Stimulated activated CD8-positive, alpha-beta memory T cell treated with anti-CD3 and anti-CD28 coated beads, Interleukin-4, amount 100 ng/mL, for 4 hours (primary cell): ENCODE data around the gene PDE11A.

ENCODE experiments used
- DNase-seq, 2 donors: peaks; one replicate each; pipeline ENCODE4 v3.0.0-alpha.2; 2020; ENCODE audit warnings: low read depth in 2 of 2, low spot score in 1 of 2

Gene PDE11A

DNA sequence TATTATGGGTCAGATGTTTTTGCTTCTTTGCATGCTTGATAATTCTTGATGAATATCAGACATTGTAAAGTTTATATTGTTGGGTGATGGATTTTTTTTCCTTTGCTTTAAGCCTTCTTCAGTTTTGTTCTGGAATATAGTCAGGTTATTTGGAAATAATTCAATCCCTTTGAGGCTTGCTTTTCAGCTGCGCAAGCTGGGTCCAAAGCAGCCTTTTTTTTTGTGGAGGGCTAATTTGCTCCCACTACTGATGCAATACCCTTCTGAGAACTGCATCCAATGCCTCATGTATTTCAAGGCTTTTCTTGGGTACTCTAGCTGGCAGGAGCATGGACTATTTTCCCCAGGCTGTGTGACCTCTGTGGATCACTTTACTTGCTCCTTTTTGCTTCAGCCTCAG, 434.1 kb downstream of the PDE11A start:
- no peak for DNase-seq

DNA sequence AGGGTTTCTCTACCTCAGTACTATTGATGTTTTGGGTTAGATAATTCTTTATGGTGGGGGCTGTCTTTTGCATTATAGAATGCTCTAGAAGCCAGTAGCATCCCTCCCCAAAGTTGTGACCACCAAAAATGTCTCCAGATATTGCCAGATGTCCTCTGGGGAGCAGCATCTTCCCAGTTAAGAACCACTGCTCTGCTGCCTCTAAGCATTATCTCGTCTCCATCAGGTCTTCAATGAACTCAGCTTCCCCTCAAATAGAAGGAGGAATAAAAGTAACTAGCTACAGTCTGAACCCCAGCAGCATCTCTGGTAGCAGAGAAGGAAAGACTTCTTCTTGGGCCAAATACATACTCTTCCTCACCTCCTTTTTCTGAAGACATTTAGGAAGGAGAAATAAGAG, 435.9 kb downstream of the PDE11A start:
- no peak for DNase-seq

DNA sequence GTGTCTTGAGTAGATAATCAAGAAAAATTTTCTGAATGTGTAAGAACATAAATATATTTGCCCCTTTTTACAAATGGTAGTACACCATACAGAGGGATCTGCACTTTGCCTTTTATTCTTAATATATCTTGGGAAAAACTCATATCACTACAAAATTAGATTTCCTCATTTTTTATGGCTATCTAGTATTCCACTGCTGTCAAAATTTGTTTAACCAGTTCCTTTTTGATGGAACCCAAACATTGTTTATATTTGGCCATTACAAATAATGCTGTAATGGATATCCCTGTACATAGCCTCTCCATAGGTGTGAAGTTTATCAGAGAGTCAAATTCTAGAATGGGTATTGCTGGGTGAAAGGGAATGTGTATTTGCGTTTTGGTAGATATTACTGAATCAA, 436.9 kb downstream of the PDE11A start:
- DNase-seq = no peak

DNA sequence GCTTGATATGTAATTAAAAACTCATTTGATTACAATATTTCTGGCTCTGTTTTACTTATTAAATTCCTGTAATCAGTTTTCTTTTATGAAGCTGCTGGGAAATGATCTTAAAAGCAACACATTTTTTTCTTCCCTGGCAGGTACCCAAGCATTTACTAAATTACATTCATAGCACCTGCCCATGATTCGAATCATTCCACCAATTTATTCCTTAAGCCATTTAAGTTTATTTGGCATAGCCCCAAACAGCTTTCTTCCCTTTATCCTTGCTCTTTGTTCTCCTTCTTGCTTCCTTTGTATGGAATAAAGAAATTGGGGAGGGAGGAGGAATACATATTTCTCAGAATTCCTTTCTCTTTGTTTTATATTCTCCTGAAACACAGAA, 438.7 kb downstream of the PDE11A start:
- DNase-seq = no peak

DNA sequence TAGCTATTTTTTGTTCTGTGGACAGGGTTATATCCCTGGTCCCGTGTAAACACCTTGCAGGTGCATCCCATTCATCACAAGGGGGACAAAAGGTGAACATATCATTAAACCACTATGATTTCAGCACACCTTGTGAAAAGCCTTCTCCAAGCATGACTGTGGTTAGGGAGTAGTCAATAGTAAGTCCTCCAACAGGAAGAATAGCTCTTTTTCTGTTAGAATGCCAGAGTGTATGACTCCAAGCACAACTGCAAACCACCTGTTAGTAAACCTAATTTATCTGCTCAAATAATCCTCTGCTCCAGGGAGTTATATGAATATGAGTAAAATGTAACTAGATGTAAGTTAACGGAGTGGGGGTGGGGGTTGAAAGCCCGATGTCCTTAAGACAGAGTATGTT, 439.5 kb downstream of the PDE11A start:
- no peak for DNase-seq

DNA sequence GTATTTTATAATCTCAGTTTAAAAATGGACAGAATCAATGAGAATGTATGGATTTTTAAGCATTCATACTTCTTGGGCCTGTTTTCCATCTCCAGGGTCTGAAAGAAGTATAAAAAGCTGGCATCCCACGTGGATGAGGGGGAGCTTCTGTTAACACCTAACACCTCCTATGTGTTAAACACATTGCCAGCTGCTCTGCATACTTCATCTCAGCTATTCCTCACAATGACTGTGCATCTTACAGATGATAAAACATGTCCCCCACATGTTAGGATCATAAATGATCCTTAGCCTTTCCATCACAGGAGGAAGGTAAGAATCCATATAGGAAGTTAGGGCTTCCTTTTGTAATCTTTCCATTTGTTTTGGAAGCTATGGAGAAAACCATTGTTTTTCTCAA, 440.9 kb downstream of the PDE11A start:
- DNase-seq = no peak

DNA sequence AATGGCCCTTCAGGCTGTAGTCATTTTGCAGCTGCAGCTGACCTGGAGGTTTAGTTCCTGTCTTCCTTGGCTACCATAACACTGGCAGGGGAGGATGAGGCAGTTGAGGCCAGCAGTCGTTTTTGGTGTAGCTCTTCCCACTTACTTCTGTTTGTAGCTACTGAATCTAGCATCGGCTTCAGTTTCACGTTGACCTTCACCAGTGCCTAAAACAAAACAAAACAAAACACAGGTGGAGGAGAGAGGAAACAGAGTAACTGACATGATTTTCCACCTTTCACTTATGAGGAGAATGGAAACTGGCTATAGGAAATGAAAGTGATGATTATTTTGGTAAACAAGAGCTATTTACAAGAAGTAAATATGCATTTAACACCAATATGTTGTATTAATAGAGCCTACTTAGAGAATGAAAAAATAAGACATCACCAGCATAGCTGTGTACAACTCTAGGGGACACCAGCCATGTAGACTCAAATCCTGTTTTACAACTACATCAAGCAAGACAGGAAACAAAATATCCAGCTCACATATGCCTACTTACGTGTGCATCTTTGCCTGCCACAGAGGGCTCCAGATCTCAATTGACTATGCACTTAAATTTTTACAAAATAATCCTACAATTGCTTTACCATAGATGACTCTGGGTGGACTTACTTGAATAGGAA, 443.1 kb downstream of the PDE11A start:
- DNase-seq = no peak

DNA sequence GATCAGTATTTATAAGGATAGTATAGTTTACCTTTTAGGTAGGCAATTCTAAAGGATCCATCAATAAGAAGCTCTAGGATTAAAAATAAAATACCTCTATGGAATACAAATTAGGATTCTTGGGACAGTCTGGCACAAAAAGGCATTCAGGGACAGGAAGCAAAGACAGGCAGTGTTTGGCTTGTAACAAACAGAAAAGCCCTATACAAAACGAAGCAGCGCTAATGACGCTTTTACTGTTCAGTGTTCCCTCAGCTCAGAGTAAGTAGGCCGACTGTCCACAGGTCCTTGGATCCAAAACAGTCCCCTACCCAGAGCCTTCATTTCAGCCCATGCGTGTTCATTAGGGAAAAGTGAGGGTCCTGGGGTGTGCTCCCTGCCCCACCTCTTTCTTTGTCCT, 443.7 kb downstream of the PDE11A start:
- no peak for DNase-seq

DNA sequence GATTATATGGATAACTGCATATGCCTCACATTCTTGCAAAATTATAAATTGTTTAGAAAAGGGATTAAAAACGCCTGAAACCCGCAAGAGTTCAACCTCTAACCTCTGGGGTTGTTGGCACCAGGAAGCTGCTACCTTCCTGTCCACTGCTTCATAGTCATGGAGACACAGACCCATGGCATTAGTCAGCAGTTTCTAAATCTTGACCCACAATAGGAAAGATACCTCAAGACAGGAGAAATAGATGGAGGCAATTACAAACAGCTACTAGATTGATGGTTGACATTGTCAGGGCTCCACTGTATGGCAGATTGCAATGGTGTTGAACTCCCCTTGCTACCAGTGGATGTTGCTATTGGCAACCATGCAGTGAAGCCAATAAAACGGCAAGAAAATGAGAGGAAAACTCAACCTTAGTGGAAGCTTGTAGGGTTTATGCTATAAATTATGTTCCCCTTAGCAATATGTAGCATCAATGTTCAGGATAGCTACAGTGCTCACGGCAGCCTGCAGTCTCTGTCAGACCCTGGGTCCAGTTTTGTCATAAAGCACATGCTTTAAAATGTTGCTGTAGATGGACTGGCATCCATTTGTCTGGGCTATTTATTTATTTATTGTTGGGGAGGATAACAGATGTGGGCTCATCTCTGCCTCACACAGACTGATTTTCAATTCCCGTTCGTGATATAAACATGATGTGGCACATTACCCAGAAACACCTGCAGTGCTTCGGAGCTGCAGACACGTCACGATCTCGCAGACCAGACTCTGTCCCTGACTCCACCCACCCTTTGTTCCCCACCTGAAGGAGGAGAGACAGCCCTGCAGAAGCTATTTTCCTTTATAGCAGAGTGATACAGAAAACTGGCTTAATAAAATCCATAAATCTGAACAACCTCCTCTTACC, 446.6 kb downstream of the PDE11A start:
- DNase-seq = no peak

DNA sequence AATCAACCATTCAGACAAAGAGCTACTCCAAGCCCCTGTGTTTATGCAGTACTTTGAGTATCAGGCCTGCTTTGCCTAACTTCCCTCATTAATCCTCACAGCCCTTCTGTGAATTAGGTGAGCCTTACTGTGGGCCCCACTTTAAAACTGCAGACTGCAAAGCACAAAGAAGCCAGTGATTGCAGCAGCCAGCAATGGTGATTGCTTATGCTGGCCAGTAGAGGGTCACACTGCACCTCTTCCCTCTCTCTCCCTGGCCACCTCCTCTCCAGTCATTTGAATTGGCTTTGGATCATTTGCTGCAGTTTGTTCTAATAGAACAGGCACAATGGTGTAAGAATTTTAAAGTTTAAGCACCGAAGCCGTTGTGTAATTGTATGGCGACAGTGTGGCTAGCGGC, 450.1 kb downstream of the PDE11A start:
- no peak for DNase-seq

DNA sequence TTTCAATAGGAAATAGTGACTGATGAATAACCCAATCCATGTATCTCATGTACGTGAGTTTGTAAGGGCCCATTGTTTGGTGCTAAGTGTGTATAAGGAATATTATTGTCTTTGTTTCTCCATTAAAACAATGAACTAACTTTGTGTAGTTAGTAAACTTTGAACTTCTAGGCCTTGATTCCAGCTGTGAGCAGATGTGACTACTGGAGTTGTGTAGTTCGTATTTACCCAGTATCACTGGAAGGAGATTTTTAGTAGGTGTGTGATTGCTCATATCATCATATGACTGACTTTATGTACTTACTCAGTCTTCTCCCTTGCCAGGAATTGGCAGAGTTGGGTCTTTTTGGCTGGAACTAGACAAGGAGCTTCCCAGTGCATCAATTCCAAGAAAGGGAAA, 452.6 kb downstream of the PDE11A start:
- DNase-seq = no peak

DNA sequence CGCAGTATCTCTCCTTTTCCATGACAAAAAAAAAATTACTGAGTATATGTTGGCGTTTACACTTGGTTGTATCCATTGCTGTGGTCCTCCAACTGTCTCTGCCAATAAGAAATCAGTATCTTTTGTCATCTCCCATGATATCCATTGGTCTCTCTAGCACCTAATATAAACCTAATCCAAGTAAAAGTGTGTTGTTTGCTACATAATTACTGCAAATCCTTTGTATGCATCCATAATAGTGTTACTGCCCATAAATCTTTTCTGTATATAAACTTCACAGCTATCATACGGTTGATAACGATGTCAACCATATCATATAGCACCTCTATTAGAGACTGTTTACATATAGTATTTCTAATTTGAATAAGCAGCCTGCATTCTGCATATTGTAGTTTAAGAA, 453.1 kb downstream of the PDE11A start:
- no peak for DNase-seq

DNA sequence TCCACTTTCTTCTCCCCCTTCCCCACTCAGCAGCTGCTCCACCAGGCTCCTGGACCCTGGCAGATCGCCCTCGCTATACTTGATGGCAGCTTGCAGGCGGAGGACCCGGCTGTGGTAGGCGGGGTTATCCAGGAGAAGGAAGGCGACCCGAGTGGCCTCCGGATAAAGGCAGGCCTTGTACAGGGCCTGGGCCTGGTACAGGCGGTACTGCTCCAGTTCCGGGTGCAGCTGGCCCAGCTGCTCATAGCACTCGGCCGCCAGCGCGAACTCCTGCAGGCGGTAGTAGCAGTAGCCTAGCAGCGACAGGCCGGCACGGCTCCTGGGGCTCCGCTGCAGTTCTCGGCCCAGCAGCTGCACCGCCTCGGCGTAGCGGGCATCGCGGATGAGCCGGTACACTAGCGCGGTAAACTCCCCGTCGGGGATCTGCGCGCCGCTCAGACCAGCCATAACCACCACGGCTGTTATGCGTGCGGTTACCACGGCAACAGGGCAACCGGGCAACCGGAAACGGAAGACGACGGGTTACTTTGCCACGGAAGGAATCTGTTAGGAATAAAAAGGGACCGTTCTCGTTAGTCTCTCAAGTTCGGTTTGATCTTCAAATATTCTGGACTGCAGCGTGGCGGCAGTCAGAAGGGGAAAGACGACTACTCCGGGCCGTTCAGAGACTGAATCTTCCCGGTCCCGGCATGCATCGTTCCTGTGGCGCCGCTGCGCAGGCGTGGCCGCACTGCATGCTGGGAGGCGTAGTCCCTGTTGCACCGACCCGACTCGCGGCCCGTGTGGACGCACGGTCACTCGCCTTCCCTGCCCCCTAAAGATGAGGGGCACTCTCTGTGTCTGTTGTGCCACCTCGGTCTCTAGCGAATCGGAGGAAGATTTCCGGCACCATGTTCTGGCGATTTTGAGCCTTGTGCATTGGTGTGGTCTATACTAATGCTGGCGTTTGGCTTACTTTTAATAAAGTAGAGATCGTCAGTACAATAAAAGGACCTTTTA, 454.0 kb downstream of the PDE11A start:
- peak; percentile 81 to 83 for DNase-seq

DNA sequence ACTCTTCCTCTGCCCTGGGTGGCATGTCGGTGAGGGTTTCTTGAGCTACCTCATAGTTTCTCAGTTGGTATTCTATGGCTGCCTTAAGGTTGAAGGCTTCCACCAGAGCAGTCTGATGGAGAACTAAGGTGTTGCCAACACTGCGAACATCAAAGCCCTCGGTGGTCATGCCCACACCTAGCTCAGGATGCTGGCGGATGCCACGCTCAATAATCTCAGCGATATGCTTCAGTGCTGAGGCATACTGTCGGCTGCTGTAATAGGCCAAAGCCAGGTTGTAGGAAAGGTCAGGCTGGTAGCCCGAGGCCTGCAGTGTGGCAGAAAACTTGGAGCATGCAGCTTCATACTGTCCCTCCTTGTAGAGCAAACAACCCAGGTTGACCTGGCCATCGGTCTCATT, 454.7 kb downstream of the PDE11A start:
- DNase-seq = no peak

DNA sequence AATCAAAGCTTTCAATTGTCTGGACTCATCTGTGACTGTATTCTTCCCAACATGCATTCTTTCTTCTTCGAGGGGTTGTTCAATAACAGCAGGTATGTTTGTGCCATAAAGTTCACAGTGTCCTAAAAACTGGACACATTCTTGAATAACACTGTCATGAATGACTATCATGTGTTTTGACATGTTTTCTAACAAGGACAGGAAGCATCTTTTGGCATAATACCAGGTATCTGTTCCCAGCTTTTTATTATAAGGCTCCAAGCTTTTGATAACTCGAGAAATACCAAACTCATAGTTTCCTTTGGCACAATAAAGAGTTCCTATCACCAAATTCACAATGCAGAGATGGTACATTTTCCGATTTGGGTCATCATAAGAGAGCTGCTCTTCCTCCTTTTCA, 455.8 kb downstream of the PDE11A start:
- DNase-seq = no peak

DNA sequence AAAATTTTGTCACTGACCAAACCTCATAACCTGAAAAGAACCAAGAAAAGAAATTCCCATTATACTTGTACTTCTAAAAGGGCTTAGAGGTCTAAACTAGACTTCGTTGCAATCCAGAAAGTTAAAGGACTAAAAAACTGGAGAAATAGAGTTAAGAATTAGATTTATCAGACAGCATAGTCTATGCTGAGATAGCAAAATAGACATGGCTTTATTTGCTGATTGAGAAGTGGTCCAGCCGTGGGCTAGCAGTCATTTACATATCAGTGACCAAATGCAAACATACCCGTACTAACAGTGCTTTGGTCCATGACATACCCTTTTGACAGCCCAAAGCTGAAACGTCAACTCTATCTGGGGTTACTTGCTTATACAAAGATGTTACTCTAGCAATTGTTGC, 456.5 kb downstream of the PDE11A start:
- no peak for DNase-seq

DNA sequence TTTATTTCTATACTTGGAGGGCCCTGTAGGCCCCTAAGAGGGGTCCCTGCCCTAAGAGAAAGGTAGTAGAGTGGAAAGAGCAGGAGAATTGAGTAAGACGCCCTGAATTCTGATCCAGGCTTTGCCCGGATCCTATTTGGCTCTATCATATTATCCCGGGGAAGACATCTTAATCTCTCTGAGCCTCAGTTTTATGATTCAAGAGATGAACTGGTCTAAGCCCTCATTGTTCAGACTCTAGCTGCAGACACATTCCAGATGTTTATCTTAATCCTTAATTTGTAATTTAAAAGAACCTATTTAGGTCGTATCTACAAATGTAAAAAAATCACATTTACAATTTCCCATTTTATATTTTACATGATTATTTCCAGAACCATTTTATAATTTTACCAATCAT, 459.9 kb downstream of the PDE11A start:
- no peak for DNase-seq

DNA sequence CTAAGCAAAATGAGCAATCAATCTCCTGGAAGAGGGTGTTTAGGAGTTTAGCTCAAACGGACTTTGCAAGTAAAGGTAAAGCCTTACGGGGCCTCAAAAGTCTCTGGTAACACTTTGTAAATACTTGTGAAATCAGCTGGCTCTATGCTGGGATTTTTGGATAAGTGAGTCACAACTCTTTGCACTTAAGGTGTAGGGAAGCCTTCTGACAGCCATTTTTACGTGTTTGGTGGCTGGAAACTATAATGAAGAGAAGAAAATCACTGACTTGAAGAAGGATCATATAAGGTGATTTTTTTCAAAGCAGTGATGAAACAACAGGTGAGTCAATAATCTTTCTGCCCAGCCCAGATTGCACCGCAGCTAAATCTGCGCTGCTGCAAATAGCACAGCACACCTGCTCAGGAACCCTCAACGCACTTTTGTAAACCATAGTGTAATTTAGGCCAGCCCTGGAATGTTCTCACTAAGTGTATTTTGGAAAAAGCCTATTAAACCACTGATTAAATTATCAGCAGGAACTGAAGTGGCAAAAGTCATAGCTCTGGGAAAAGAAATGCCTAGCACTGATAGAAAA, 461.2 kb downstream of the PDE11A start:
- no peak for DNase-seq

DNA sequence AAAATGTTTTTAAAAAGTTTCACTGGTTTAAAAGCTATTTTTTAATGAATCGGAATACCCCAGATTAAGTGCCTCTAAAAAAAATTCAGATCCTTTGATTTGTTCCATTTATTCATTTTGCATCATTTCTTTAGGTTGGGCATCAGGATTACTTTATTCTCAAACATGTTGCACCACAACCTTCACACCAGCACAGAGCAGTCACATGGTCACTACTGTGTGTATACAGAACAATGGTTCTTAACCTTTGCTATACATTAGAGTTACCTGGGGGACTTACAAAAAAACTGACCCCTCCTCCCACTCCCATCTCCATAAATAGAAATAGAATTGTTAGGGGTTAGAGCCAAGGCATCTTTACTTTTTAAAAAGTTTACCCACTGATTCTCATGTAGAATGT, 461.8 kb downstream of the PDE11A start:
- DNase-seq = no peak

DNA sequence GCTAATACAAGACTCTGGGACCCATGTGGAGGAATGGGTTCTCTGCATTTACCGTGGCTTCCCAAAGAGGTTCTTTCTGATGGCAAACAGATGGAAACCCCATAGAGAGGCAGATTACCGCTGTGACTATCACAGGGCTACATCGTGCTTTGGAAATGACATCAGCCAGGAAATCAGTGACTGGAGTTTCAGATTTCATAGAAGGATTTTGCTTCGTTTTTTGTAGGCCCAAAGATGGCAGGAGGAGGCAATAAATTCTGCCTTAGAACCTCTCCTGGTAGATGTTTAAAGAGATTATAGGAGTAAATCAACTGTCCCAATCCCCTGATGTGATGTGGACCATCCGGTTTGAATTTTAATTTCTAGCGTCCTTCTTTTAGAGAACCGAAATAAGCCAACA, 465.9 kb downstream of the PDE11A start:
- DNase-seq = no peak
